LNCaP clone FGC (cell line): Measurements from ENCODE around the gene PGR.

Experiments
- DNase-seq: peaks from one replicate; pipeline ENCODE4 v3.0.0-alpha.2; 2011; ENCODE audit warnings: low read depth
- H3K4me3 ChIP-seq: 2 replicates; pipeline ENCODE4 v1.5.1; 2011; ENCODE audit warnings: mild to moderate bottlenecking, low read depth, low read length, control low read depth
- TF ChIP-seq, protein P1 (sequence below): IDR thresholded peaks from 2 replicates; pipeline ENCODE4 v1.5.1; 2012; ENCODE audit warnings: mild to moderate bottlenecking; ENCODE audit not compliant: control insufficient read depth, insufficient read depth; ENCODE audit errors: extremely low read depth

Gene PGR

DNA sequence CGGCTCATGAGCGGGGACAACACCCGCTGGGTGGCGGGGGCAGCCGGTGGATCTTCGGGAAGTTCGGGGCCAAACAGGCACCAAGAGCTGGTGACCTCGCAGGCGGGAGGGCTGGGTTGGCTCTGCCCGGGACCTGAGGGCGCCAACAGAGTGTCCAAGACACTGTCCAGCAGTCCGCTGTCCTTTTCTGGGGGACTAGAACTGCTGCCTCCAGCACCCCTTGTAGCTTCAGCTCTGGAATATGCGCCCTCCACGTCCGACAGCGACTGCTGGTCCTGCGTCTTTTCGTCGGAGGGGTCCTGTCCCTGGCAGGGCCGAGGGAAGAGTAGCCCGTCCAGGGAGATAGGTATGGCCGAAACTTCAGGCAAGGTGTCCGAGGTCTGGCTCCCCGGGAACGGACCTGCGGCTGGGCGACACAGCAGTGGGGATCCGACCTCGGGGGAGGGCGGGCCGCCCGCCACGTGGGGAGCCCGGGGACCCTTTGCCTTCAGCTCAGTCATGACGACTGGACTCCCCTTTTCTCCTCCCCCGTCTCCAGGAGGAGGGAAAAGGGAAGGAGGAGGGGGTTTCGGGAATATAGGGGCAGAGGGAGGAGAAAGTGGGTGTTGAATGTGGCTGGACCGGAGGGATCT lies 926 bp downstream of the PGR start:
- TF ChIP-seq, protein P1, sequence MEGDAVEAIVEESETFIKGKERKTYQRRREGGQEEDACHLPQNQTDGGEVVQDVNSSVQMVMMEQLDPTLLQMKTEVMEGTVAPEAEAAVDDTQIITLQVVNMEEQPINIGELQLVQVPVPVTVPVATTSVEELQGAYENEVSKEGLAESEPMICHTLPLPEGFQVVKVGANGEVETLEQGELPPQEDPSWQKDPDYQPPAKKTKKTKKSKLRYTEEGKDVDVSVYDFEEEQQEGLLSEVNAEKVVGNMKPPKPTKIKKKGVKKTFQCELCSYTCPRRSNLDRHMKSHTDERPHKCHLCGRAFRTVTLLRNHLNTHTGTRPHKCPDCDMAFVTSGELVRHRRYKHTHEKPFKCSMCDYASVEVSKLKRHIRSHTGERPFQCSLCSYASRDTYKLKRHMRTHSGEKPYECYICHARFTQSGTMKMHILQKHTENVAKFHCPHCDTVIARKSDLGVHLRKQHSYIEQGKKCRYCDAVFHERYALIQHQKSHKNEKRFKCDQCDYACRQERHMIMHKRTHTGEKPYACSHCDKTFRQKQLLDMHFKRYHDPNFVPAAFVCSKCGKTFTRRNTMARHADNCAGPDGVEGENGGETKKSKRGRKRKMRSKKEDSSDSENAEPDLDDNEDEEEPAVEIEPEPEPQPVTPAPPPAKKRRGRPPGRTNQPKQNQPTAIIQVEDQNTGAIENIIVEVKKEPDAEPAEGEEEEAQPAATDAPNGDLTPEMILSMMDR = no peak
- DNase-seq = no peak
- peak overlapping the region; percentile 46; the same call in 1 of the 2 replicates for H3K4me3 ChIP-seq

DNA sequence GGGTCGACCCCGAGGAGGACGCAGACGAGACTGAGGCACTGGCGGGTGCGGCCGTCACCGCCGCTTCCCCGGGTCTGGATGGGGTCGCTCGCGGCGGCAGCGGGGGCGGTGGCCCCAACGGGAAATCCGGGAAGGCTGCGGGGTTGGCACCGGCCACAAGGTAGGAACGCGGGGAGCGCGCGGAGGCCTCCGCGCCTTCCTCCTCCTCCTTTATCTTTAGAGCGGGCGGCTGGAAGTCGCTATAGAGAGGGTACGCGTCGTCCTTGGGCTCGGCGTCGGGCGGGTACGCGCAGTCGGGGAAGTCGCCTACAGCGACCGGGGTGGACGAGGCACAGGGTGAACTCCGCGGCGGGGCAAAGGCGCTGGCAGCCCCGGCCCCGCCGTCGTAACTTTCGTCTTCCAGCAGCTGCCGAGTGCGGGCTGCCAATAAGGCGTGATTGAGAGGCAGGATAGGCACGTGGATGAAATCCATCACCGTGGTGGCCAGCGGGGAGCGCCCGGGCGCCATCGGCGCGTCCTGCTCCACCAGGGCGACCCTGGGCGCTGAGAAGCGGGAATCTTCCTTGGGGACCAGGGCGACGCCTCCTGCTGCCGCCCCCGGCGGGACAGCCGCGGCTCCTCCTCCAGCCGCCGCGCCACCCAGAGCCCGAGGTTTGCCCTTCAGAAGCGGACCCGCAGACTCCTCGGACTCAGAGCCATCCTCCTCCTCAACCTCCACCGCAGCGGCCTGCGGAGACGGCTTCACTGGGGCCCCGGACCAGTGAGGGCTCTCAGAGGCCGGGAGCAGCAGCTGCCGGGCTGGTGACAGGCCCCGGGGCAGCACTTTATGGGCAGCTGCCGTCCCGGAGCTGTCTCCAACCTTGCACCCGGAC lies 1.7 kb downstream of the PGR start:
- TF ChIP-seq, protein P1 = no peak
- no peak for DNase-seq
- no peak overlapping the region for H3K4me3 ChIP-seq

DNA sequence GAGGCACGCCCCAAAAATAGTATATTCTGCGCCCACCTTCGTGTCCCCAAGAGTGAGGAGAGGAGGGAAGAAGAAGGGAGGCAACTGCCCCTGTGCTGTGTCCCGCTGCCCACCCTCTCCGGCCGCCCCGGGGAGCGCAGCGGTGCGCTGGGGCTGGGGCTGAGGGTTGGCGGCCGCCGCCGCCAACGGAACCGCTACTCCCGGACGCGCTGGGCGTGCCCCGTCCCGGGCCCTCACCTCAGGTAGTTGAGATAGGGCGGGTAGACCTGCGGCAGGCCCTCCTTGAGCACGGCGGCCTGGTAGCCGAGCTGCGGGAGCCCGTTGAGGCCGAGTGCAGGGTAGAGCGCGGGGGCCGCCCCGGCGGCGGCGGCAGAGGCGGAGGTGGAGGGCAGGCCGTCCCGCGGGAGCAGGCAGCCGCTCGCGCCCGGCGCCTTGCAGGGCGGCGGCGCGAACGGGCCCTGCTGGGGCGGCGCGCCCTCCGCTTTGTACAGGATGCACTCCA lies 2.4 kb downstream of the PGR start:
- no peak overlapping the region for H3K4me3 ChIP-seq
- no peak for DNase-seq
- TF ChIP-seq, protein P1 = no peak

DNA sequence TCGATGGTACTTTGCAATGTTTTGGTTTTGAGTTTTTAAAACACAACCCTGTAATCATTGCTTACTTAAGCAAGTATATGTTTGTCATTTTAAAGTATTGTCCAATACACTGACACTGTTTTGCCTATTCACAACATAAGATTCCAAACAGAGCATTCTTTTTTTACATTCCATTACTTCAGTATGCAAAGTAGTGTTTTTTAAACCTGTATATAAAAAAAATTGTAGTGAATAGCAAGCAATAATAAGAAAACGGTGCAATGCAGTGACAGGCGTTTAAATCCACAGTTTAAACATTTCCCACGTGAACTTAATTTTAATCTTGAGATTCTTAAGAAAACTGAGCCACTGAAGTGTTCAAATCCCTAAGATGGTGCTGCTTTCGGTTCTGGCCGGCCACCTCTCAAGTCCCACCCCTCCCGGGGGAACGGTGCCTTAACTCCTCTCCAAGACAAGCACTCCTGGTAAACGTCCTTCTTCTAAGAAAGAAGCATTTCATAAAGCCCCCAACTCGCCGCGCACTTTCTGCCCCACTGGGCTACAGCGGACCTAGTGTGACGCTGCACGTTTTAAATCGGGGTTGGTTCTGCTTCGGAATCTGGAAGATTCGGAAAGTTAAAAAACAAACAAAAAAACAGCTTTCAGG lies 2.9 kb downstream of the PGR start:
- H3K4me3 ChIP-seq = no peak overlapping the region
- no peak for DNase-seq
- TF ChIP-seq, protein P1 = no peak

DNA sequence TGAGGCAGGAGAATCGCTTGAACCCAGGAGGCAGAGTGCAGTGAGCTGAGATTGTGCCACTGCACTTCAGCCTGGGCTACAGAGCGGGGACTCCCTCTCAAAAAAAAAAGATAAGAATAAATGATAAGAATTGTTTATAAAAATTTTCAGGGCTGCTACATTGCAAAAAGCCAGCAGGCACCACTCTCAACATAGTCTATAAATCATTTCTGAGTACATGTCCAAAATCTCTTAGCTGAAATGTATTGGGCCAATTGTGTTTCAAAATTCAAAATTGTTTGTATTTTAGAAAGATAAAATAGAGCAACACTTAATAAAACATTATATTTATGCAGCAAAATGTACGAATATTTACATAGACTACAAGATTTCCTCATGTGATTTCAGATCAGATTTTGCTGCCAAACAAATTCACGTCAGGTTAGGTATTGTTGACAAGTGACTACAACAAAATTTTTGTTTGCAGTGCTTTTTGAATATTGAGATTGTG lies 13.9 kb downstream of the PGR start:
- TF ChIP-seq, protein P1 = no peak
- no peak for DNase-seq
- no peak overlapping the region for H3K4me3 ChIP-seq

DNA sequence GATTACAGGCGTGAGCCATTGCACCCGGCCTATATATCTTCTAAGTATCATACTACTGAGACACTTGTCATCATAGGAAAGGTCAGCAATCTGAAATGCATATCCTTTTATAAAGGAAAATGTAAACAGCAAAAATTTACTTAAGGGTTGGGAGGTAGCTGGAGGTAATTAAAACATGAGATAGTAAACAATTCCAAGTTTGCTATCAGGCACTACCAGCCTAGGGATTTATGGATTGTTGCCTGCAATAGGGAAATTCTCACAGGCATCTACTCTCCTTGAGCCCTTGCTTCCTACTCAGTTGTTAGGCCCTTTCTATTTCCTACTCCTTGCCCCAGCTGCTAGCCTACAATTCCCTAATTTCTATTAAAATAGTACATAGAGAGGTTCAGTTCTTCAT lies 16.1 kb downstream of the PGR start:
- peak; percentile 84 for DNase-seq
- no peak overlapping the region for H3K4me3 ChIP-seq
- TF ChIP-seq, protein P1 = no peak
